HG03135 (cell line): ENCODE results near the gene TTC24.

Experiments used
- ATAC-seq: cut with Tn5 transposase; IDR thresholded peaks from one replicate; pipeline ENCODE4 v1.9.1; 2021; ENCODE audit warnings: mild to moderate bottlenecking, moderate library complexity; ENCODE audit not compliant: unreplicated experiment

The TTC24 gene

GRCh38 chr1:156553860-156554485 is 25.6 kb upstream of the TTC24 start:
- ATAC-seq = no peak

- ATAC-seq = no peak
Observed at GRCh38 chr1:156554971-156555370, 24.6 kb upstream of the TTC24 start.

GRCh38 chr1:156555715-156556114 is 23.8 kb upstream of the TTC24 start:
- no peak for ATAC-seq

- no peak for ATAC-seq
Observed at GRCh38 chr1:156556354-156556753, 23.2 kb upstream of the TTC24 start.

- no peak for ATAC-seq
Observed at GRCh38 chr1:156559086-156559796, 20.3 kb upstream of the TTC24 start.

GRCh38 chr1:156559797-156560385 is 19.6 kb upstream of the TTC24 start:
- no peak for ATAC-seq

GRCh38 chr1:156560585-156561163 is 18.8 kb upstream of the TTC24 start:
- ATAC-seq = no peak

- ATAC-seq = no peak
Observed at GRCh38 chr1:156565519-156565918, 14.0 kb upstream of the TTC24 start.

GRCh38 chr1:156566436-156566835 is 13.1 kb upstream of the TTC24 start:
- no peak for ATAC-seq

GRCh38 chr1:156571261-156571852 is 8.2 kb upstream of the TTC24 start:
- no peak for ATAC-seq

GRCh38 chr1:156571919-156572662 is 7.4 kb upstream of the TTC24 start, which contains the start of gene IQGAP3:
TSS of gene IQGAP3 (minus strand) at chr1:156572565. CDS start at chr1:156572529, 36 bp downstream.
- peak; percentile 72 for ATAC-seq

- ATAC-seq = no peak
Observed at GRCh38 chr1:156572663-156573018, 6.9 kb upstream of the TTC24 start.

GRCh38 chr1:156574039-156574633 is 5.4 kb upstream of the TTC24 start:
- no peak for ATAC-seq

- ATAC-seq = no peak
Observed at GRCh38 chr1:156577550-156577949, 2.0 kb upstream of the TTC24 start.

- no peak for ATAC-seq
Observed at GRCh38 chr1:156578055-156578454, 1.5 kb upstream of the TTC24 start.

GRCh38 chr1:156581661-156582387 is 2.3 kb downstream of the TTC24 start:
- ATAC-seq = no peak

- no peak for ATAC-seq
Observed at GRCh38 chr1:156582388-156583017, 3.0 kb downstream of the TTC24 start.

GRCh38 chr1:156583821-156584622 is 4.5 kb downstream of the TTC24 start:
- no peak for ATAC-seq
